Ascending aorta (tissue), 2 donors: ENCODE data around the gene CR1L. TPM values are rescaled to one million over a fixed set of nuclear protein-coding genes. Genes with fewer than 3 reads are reported as not detected.
"Not testable (repeated sequence)": the region's sequence is repeated elsewhere in the genome, so short reads cannot be mapped to it uniquely, and the experiment has no call there.

Source experiments
- DNase-seq, 2 donors: peaks; one replicate each; pipeline ENCODE4 v3.0.0-alpha.2; 2019; ENCODE audit warnings: low spot score in 2 of 2
- H3K27ac ChIP-seq, 2 donors: fragments of 200-600 bp; sonication (generic); one replicate each; pipeline ENCODE4 v1.5.1; 2016 to 2017; ENCODE audit warnings: mild to moderate bottlenecking in 1 of 2
- H3K27me3 ChIP-seq: fragments of 200-600 bp; sonication (generic); one replicate; pipeline ENCODE4 v1.5.1; 2017
- H3K36me3 ChIP-seq, 2 donors: fragments of 200-600 bp; sonication (generic); one replicate each; pipeline ENCODE4 v1.5.1; 2016
- H3K4me1 ChIP-seq, 2 donors: fragments of 200-600 bp; sonication (generic); one replicate each; pipeline ENCODE4 v1.5.1; 2016 to 2017; ENCODE audit warnings: mild to moderate bottlenecking in 1 of 2
- H3K4me3 ChIP-seq, 2 donors: fragments of 200-600 bp; sonication (generic); one replicate each; pipeline ENCODE4 v1.5.1; 2016 to 2017; ENCODE audit warnings: mild to moderate bottlenecking in 1 of 2
- H3K9me3 ChIP-seq, 2 donors: fragments of 200-600 bp; sonication (generic); one replicate each; pipeline ENCODE4 v1.5.1; 2016
- CTCF ChIP-seq, 3 experiments: fragments of 200-600 bp in 2 of 3; fragments of 450-650 bp in 1 of 3; sonication (generic) in 2 of 3; IDR thresholded peaks; one replicate each; pipeline ENCODE4 v1.5.1; 2016 to 2019; ENCODE audit warnings: antibody characterized with exemption in 3 of 3, mild to moderate bottlenecking in 1 of 3, moderate library complexity in 1 of 3
- intact Hi-C: fragments of 100-400 bp; cut with DNase I; formaldehyde crosslinking; loops from one replicate; pipeline ENCODE4 v1.15.1; 2023
- total RNA-seq: library from RNA; depleted of rRNA; stranded (reverse); fragments of >200 nt; gene quantifications from one replicate; pipeline ENCODE4 v1.1.0, GENCODE V29; 2016

Gene CR1L
- total RNA-seq, 1 donor from 2014 or later, result not detected

- no peak overlapping the region for H3K27ac ChIP-seq
- H3K9me3 ChIP-seq, result no peaks in the 10 kb centered on the region
- H3K36me3 ChIP-seq, result no peaks in the 10 kb centered on the region
- H3K4me1 ChIP-seq, result no peaks in the 10 kb centered on the region
- no peaks in the 10 kb centered on the region for H3K27me3 ChIP-seq
- no peak overlapping the region for H3K4me3 ChIP-seq
- TF ChIP-seq CTCF (IDR thresholded peaks at IDR 0.05), result no peak
- intact Hi-C loops, result no loop called here
- DNase-seq, result no peak
Observed at GRCh38 chr1:207691010-207691409, 46.1 kb downstream of the CR1L start.

GRCh38 chr1:207691841-207692240 lies 46.9 kb downstream of the CR1L start:
- no peaks in the 10 kb centered on the region for H3K9me3 ChIP-seq
- TF ChIP-seq CTCF (IDR thresholded peaks at IDR 0.05), result no peak
- no peak overlapping the region for H3K4me3 ChIP-seq
- DNase-seq, result no peak
- no peaks in the 10 kb centered on the region for H3K27me3 ChIP-seq
- H3K4me1 ChIP-seq, result no peaks in the 10 kb centered on the region
- intact Hi-C loops, result no loop called here
- no peaks in the 10 kb centered on the region for H3K36me3 ChIP-seq
- no peak overlapping the region for H3K27ac ChIP-seq

GRCh38 chr1:207692291-207692690 lies 47.4 kb downstream of the CR1L start:
- intact Hi-C loops, DNase-seq: not testable (repeated sequence)

GRCh38 chr1:207695891-207696290 lies 51.0 kb downstream of the CR1L start:
- no peak for TF ChIP-seq CTCF (IDR thresholded peaks at IDR 0.05)
- Histone ChIP-seq H3K4me1 (no peaks in the 10 kb centered on the region), H3K4me3 (no peak overlapping the region), H3K27ac (no peak overlapping the region), H3K9me3 (no peaks in the 10 kb centered on the region), H3K36me3 (no peaks in the 10 kb centered on the region), H3K27me3 (no peaks in the 10 kb centered on the region)
- DNase-seq, result no peak
- intact Hi-C loops, result no loop called here

More at GRCh38 chr1:207692291-207692690, 47.4 kb downstream of the CR1L start:
- not testable (repeated sequence) for H3K9me3 ChIP-seq, H3K27ac ChIP-seq, H3K4me3 ChIP-seq, H3K4me1 ChIP-seq, H3K36me3 ChIP-seq, H3K27me3 ChIP-seq

GRCh38 chr1:207698822-207699483 lies 54.0 kb downstream of the CR1L start:
- Histone ChIP-seq H3K4me1 (no peaks in the 10 kb centered on the region), H3K9me3 (no peaks in the 10 kb centered on the region), H3K27me3 (no peaks in the 10 kb centered on the region), H3K4me3 (no peak overlapping the region), H3K27ac (no peak overlapping the region), H3K36me3 (no peaks in the 10 kb centered on the region)
- peak; percentile 20 to 60 (median 50) for TF ChIP-seq CTCF (IDR thresholded peaks at IDR 0.05)
- no peak for DNase-seq
- intact Hi-C loops, result no loop called here

GRCh38 chr1:207702317-207702716 lies 57.4 kb downstream of the CR1L start:
- intact Hi-C loops, result no loop called here
- Histone ChIP-seq H3K4me3 (no peak overlapping the region), H3K27ac (no peak overlapping the region), H3K27me3 (no peaks in the 10 kb centered on the region), H3K4me1 (no peaks in the 10 kb centered on the region), H3K9me3 (no peaks in the 10 kb centered on the region), H3K36me3 (no peaks in the 10 kb centered on the region)
- TF ChIP-seq CTCF (IDR thresholded peaks at IDR 0.05), result no peak
- no peak for DNase-seq
